ENCODE measurements around the gene RAB27B.
"Not testable (repeated sequence)": the region's sequence is repeated elsewhere in the genome, so short reads cannot be mapped to it uniquely, and the experiment has no call there.

The RAB27B gene

GRCh38 chr18:54813305-54813704 is 15.0 kb upstream of the RAB27B start:
- in situ Hi-C loops (cut with MboI; ENCODE audit: low pct_unique_long_range_greater_than_20kb, low sequenced_read_pairs, unreplicated experiment): no loop called here
- TF ChIP-seq CTCF (IDR thresholded peaks at IDR 0.05; ENCODE audit: extremely low read depth, insufficient read depth, missing control alignments): no peak
- no peak for DNase-seq (ENCODE audit: low spot score)

- in situ Hi-C loops (cut with MboI; ENCODE audit: low pct_unique_long_range_greater_than_20kb, low sequenced_read_pairs, unreplicated experiment): no loop called here
- TF ChIP-seq CTCF (IDR thresholded peaks at IDR 0.05; ENCODE audit: extremely low read depth, insufficient read depth, missing control alignments): no peak
- DNase-seq (ENCODE audit: low spot score): no peak
Observed at GRCh38 chr18:54813977-54814565, 14.2 kb upstream of the RAB27B start.

GRCh38 chr18:54815086-54815485 is 13.2 kb upstream of the RAB27B start:
- in situ Hi-C loops (cut with MboI; ENCODE audit: low pct_unique_long_range_greater_than_20kb, low sequenced_read_pairs, unreplicated experiment): no loop called here
- DNase-seq (ENCODE audit: low spot score): no peak
- no peak for TF ChIP-seq CTCF (IDR thresholded peaks at IDR 0.05; ENCODE audit: extremely low read depth, insufficient read depth, missing control alignments)

- DNase-seq (ENCODE audit: low spot score); in situ Hi-C loops (cut with MboI; ENCODE audit: low pct_unique_long_range_greater_than_20kb, low sequenced_read_pairs, unreplicated experiment): not testable (repeated sequence)
Observed at GRCh38 chr18:54820785-54821275, 7.4 kb upstream of the RAB27B start.

- DNase-seq (ENCODE audit: low spot score): no peak
- in situ Hi-C loops (cut with MboI; ENCODE audit: low pct_unique_long_range_greater_than_20kb, low sequenced_read_pairs, unreplicated experiment): no loop called here
- TF ChIP-seq CTCF (IDR thresholded peaks at IDR 0.05; ENCODE audit: extremely low read depth, insufficient read depth, missing control alignments): no peak
Observed at GRCh38 chr18:54822872-54823845, 5.1 kb upstream of the RAB27B start.

GRCh38 chr18:54824761-54825160 is 3.5 kb upstream of the RAB27B start:
- no peak for DNase-seq (ENCODE audit: low spot score)
- TF ChIP-seq CTCF (IDR thresholded peaks at IDR 0.05; ENCODE audit: extremely low read depth, insufficient read depth, missing control alignments): no peak
- in situ Hi-C loops (cut with MboI; ENCODE audit: low pct_unique_long_range_greater_than_20kb, low sequenced_read_pairs, unreplicated experiment): no loop called here
